Occipital lobe (tissue), 2 donors: ENCODE measurements around the gene AMELY. TPM values are rescaled to one million over a fixed set of nuclear protein-coding genes. Genes with fewer than 3 reads are reported as not detected.
"Not testable (repeated sequence)": the region's sequence is repeated elsewhere in the genome, so short reads cannot be mapped to it uniquely, and the experiment has no call there.

Experiments used
- DNase-seq: peaks from one replicate; lab custom pipeline; 2025; lab: John Stamatoyannopoulos, UW
- total RNA-seq: library from RNA; depleted of rRNA; stranded (reverse); fragments of >200 nt; gene quantifications from one replicate; pipeline ENCODE4 v1.2.3, GENCODE V29; 2014

AMELY gene, protein sequence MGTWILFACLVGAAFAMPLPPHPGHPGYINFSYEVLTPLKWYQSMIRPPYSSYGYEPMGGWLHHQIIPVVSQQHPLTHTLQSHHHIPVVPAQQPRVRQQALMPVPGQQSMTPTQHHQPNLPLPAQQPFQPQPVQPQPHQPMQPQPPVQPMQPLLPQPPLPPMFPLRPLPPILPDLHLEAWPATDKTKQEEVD
- total RNA-seq, result not detected

- DNase-seq, result no peak
Observed at GRCh38 chrY:6911253-6911881, at the start of gene AMELY. Gene AMELY (minus strand): TSS chrY:6911752. CDS start chrY:6872608, 39,144 bp downstream.

DNA sequence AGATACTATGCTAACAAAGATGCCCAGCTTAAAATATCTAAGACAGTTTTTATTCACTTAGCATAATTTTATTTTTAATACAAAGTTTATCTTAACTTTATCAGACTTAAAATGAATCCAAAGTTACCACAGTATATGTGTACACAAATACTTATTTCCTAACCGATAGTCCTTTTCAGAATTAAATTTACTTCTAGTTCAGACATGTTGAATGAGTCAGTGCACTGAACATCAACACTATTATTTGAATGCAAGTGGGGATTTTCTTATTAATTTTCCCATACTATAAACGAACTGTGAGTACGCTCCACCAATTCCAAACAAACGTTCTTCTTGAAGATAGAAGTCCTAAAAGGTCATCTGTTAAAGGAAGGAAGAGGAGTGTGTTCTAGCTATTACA, 38.4 kb upstream of the AMELY start:
- no peak for DNase-seq

- no peak for DNase-seq
Observed at GRCh38 chrY:6948378-6948777, 36.8 kb upstream of the AMELY start.

GRCh38 chrY:6947695-6948094, 36.1 kb upstream of the AMELY start:
- no peak for DNase-seq

GRCh38 chrY:6935497-6935896, 23.9 kb upstream of the AMELY start:
- DNase-seq, result no peak

GRCh38 chrY:6931779-6932396, 20.3 kb upstream of the AMELY start:
- DNase-seq, result no peak

- DNase-seq, result no peak
Observed at GRCh38 chrY:6929237-6929636, 17.7 kb upstream of the AMELY start.

DNA sequence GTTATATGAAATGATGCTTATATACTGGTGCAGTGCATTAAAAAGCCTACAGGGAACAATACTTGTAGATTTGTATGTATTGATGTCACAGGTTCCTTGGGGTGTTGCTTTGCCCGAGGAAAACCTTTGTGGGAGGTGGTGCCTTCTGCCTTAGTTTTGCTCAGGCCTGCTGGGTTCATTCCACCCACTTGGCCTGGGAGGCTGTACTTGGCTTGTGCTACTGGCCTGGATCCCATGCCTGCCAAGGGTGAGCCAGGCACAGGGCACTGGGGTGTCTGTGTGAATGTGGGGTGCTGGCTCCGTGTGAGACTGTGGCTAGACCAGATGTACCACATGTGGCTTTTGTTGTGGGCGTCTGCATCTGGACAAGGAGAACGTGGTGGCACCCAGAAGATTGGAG, 16.7 kb upstream of the AMELY start:
- DNase-seq, result no peak

GRCh38 chrY:6921061-6921460, 9.5 kb upstream of the AMELY start:
- no peak for DNase-seq

- no peak for DNase-seq
Observed at GRCh38 chrY:6913362-6913761, 1.8 kb upstream of the AMELY start.

- no peak for DNase-seq
Observed at GRCh38 chrY:6910372-6911252, 940 bp downstream of the AMELY start, which contains the start of gene TBL1Y. Gene TBL1Y (plus strand): TSS chrY:6910697. CDS start chrY:7025085, 114,388 bp downstream.

- no peak for DNase-seq
Observed at GRCh38 chrY:6909856-6910255, 1.7 kb downstream of the AMELY start.

- DNase-seq, result peak; percentile 0
Observed at GRCh38 chrY:6909118-6909521, 2.4 kb downstream of the AMELY start.

DNA sequence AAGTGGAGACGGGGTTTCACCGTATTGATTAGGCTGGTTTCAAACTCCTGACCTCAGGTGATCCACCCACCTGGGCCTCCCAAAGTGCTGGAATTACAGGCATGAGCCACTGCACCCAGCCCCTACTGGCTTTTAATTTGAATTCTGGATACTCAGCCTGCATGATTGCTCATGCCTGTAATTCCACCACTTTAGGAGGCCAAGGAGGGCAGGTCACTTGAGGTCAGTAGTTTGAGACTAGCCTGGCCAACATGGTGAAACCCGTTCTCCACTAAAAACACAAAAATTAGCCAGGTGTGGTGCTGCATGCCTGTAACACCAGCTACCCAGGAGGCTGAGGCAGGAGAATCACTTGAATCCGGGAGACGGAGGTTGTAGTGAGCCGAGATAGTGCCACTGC, 3.5 kb downstream of the AMELY start:
- not testable (repeated sequence) for DNase-seq

DNA sequence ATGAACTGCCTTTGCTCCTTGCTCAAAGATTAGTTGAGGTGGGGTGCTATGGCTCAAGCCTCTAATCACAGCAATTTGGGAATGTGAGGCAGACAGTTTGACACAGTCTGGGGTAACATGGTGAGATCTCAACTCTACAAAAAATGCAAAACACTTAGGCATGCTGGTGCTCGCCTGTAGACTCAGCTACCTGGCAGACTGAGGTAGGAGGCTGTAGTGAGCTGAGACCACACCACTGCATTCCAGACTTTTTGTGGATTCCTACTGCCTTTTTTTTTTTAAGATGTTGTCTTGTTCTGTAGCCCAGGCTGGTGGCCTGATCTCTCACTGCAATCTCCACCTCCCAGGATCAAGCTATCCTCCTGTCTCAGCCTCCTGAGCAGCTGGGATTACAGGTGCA, 4.0 kb downstream of the AMELY start:
- no peak for DNase-seq

GRCh38 chrY:6902116-6902515, 9.4 kb downstream of the AMELY start:
- DNase-seq, result not testable (repeated sequence)

DNA sequence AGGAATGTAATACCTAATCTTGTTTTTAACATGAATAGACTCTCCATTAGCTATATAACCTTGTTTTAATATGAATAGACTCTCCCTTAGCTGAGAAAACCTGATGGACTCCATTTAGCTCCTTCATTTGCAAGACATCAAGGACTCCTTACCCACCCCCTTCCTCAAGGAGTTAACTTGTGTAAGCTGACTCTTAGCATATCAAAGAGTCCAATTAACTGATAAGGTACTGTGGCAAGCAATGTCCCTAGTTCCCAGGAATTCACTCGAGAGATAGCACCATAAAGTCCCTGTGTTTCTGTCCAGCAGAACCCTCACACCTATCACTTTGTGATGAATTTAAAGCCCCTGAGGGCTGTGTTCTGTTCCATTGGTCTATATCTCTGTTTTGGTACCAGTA, 16.3 kb downstream of the AMELY start:
- no peak for DNase-seq

DNA sequence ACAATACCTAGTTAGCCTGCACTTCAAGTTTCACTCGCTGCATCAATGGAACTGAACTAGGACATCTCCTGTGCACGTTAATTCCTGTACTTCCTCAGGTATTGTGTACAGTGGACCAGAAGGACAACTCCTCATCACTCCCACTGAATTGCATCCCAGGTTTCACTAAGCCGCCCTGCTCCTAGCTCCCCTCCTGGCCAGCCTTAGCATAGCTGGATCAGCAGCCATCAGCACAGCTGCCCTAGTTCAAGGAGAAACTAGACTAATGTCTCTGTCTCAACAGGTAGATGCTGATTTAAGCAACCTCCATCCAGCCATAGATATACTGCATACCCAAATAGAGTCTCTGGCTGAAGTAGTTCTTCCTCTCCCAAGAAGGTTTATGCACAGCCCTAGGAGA, 17.1 kb downstream of the AMELY start:
- no peak for DNase-seq

DNA sequence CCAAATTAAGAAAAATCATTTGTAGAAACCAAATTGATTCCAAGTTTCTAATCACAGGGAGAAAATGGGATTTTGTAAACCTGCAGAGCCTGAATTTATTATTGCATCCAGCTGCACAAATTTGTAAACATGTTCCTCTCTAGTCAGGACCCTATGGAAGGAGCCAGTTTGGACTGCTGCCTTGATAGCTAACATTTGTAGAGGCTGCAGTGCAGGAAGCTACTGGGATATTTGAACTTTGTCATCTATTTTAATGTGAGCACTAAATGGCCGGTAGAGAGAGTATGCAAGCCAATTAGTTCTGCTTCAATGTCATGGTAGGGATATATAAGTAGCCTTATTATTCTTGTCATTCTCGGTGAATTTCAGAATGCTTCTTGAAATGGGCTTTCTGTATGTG, 62.2 kb downstream of the AMELY start:
- DNase-seq, result no peak

- not testable (repeated sequence) for DNase-seq
Observed at GRCh38 chrY:6842650-6843049, 68.9 kb downstream of the AMELY start.
